Measurements from ENCODE around the gene NDUFA11. TPM values are rescaled to one million over a fixed set of nuclear protein-coding genes. Genes with fewer than 3 reads are reported as not detected.

NDUFA11 gene
- total RNA-seq, 2 experiments from 2014 or later = 233 to 237 TPM

DNA sequence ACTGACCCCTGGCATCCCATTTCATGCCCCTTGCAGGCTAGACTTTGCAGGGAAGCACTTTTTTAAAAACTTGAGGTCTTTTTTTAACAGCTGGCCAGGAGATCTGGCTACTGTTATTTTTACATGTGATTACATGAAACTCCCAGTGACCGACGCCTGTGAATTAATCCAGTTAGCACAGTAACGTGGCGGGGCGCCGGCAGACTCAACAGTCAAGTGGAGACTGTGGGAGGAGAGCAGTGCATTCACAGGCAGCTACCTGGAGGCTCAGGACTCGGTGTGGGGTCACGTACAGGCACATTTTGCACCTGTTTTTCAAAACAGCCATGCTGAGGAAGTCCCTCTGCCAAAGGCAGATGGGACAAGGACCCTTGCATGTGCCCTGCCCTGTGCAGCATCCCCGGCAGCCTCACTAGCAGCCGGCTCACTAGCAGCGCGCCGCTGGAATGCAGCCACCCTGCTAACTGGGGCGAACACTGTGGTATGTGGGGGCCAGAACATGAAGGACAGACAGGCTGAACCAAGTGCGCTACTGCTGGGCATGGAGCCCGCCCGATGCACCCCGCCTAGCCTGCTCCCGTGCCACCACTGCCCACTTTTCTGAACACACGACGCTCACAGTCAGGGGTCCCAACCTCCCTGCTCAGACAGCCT, 29.1 kb upstream of the NDUFA11 start:
- ChIA-PET CTCF (no interaction called here), POLR2A (no interaction called here)
- TF ChIP-seq, protein P1, sequence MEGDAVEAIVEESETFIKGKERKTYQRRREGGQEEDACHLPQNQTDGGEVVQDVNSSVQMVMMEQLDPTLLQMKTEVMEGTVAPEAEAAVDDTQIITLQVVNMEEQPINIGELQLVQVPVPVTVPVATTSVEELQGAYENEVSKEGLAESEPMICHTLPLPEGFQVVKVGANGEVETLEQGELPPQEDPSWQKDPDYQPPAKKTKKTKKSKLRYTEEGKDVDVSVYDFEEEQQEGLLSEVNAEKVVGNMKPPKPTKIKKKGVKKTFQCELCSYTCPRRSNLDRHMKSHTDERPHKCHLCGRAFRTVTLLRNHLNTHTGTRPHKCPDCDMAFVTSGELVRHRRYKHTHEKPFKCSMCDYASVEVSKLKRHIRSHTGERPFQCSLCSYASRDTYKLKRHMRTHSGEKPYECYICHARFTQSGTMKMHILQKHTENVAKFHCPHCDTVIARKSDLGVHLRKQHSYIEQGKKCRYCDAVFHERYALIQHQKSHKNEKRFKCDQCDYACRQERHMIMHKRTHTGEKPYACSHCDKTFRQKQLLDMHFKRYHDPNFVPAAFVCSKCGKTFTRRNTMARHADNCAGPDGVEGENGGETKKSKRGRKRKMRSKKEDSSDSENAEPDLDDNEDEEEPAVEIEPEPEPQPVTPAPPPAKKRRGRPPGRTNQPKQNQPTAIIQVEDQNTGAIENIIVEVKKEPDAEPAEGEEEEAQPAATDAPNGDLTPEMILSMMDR (IDR thresholded peaks at IDR 0.05) = no peak
- Mint-ChIP-seq H3K36me3 (ENCODE audit: low read depth) (peaks cover 18% of the 10 kb centered on the region), H3K4me1 (ENCODE audit: low read depth) (no peaks in the 10 kb centered on the region), H3K4me3 (no peak overlapping the region), H3K9me3 (no peaks in the 10 kb centered on the region), H3K27ac (no peak overlapping the region), H3K27me3 (no peaks in the 10 kb centered on the region)
- intact Hi-C loops (cut with micrococcal nuclease) = no loop called here
- DNase-seq = no peak
- no peak for ATAC-seq

DNA sequence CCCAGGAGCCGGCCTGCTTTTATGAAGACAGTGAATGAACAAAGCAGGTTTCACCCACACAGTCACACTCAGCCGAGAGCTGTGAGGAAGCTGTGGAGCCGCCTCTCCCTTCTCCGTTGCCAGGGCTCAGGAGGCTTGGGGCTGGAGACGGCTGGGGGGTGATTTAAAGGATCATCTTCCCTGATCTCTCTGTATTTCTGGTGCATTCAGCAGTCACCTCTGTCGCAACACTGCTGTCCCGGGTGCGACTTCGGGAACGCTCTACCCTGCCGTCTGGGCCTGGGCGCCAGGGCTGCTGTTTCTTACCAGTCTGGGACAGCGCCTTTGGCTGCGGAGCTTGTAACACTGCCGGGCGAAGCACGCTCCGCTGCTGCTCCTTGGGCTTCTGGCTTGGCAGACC, 28.6 kb upstream of the NDUFA11 start:
- ATAC-seq = no peak
- H3K36me3 Mint-ChIP-seq (ENCODE audit: low read depth) = peaks cover 18% of the 10 kb centered on the region
- no peak overlapping the region for H3K4me3 Mint-ChIP-seq
- ChIA-PET POLR2A (no interaction called here), CTCF (no interaction called here)
- no peak for DNase-seq
- no peaks in the 10 kb centered on the region for H3K4me1 Mint-ChIP-seq (ENCODE audit: low read depth)
- TF ChIP-seq, protein P1 (IDR thresholded peaks at IDR 0.05) = no peak
- intact Hi-C loops (cut with micrococcal nuclease) = no loop called here
- H3K9me3 Mint-ChIP-seq = no peaks in the 10 kb centered on the region
- H3K27ac Mint-ChIP-seq = no peak overlapping the region
- no peaks in the 10 kb centered on the region for H3K27me3 Mint-ChIP-seq

DNA sequence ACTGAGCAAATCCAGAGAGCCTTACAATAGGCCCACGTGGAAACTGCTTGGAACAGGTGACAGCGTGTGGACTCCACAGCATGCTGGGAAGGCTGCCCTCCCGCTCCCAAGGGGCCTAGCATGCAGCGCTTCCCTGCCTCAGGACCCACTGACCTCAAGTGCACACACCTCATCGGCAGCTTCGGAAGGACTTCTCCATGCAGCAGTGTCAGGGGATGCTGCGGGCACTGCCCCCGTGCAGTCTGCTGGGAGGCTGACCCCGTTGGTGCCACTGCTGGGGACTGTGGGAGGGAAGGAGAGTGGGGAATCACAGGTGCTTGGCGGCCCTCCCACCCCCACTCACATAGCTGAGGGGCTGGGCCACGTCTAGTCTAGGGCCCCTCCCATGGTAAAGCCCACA, 27.7 kb upstream of the NDUFA11 start:
- no peaks in the 10 kb centered on the region for H3K9me3 Mint-ChIP-seq
- DNase-seq (no peak), ATAC-seq (no peak)
- H3K4me3 Mint-ChIP-seq = no peak overlapping the region
- CTCF ChIA-PET = no interaction called here
- POLR2A ChIA-PET = no interaction called here
- no peaks in the 10 kb centered on the region for H3K27me3 Mint-ChIP-seq
- H3K27ac Mint-ChIP-seq = no peak overlapping the region
- H3K4me1 Mint-ChIP-seq (ENCODE audit: low read depth) = no peaks in the 10 kb centered on the region
- TF ChIP-seq, protein P1 (IDR thresholded peaks at IDR 0.05) = no peak
- H3K36me3 Mint-ChIP-seq (ENCODE audit: low read depth) = peaks cover 18% of the 10 kb centered on the region
- intact Hi-C loops (cut with micrococcal nuclease) = no loop called here

DNA sequence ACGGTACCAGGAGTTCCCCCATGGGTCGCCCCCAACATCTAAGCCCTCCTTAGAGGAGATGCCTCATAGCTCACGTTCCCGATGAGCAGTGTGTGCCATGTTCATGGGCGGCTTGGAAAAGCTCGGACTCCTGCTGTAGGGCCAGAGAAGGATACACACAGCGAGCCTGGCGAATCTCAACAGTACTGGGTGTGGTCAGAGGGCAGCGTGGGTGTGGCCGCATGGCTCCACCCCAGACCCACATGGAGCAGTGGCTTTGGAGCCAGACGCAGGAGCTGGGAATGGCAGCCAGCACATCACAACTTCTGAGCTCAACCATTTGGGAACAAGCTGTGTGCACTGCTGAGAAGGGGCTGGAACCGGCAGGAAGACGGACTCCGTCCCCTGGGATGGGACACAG, 26.0 kb upstream of the NDUFA11 start:
- no peaks in the 10 kb centered on the region for H3K4me1 Mint-ChIP-seq (ENCODE audit: low read depth)
- no peak for ATAC-seq
- no peak overlapping the region for H3K27ac Mint-ChIP-seq
- peaks cover 21% of the 10 kb centered on the region for H3K36me3 Mint-ChIP-seq (ENCODE audit: low read depth)
- no peaks in the 10 kb centered on the region for H3K9me3 Mint-ChIP-seq
- ChIA-PET CTCF (no interaction called here), POLR2A (no interaction called here)
- no peak overlapping the region for H3K4me3 Mint-ChIP-seq
- intact Hi-C loops (cut with micrococcal nuclease) = no loop called here
- TF ChIP-seq, protein P1 (IDR thresholded peaks at IDR 0.05) = no peak
- DNase-seq = no peak
- H3K27me3 Mint-ChIP-seq = no peaks in the 10 kb centered on the region

DNA sequence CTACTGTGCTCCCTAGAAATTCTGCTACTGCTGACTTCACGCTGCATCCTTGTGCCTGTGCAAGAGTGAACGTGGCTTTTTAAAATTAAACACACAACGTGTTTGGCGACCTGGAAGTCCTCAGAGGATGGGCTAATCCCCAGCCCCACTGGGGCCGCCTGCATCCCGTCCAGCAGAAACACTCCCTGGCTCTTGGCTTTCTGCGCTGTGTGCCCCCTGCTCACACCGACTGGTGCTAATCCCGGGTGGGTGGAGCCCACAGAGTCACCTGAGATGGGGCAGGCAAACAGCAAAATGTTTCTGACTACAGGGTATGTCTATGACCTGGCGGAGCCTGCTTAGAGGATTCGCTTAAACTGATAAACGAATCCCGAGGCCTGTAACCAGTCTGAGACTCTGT, 25.6 kb upstream of the NDUFA11 start:
- no peaks in the 10 kb centered on the region for H3K4me1 Mint-ChIP-seq (ENCODE audit: low read depth)
- no peak overlapping the region for H3K27ac Mint-ChIP-seq
- no peak overlapping the region for H3K4me3 Mint-ChIP-seq
- peaks cover 22% of the 10 kb centered on the region for H3K36me3 Mint-ChIP-seq (ENCODE audit: low read depth)
- ChIA-PET POLR2A (no interaction called here), CTCF (interaction anchor here (1.2 kb wide), 1 partner anchor 125 kb away, joined by 3 read pairs; the partner anchor contains the start of gene NRTN)
- no peaks in the 10 kb centered on the region for H3K27me3 Mint-ChIP-seq
- TF ChIP-seq, protein P1 (IDR thresholded peaks at IDR 0.05) = no peak
- DNase-seq = no peak
- ATAC-seq = no peak
- H3K9me3 Mint-ChIP-seq = no peaks in the 10 kb centered on the region
- intact Hi-C loops (cut with micrococcal nuclease) = no loop called here

Measured in activated CD8-positive, alpha-beta T cell treated with anti-CD3 and anti-CD28 coated beads for 36 hours (primary cell).